Mammary epithelial cell (primary cell): ENCODE measurements around the gene PRR16.

ENCODE experiments used
- EZH2 ChIP-seq: IDR thresholded peaks from 2 replicates; pipeline ENCODE4 v1.6.1; 2012; ENCODE audit warnings: low read length, inconsistent platforms, borderline replicate concordance
- TF ChIP-seq, protein P1 (sequence below), 2 donors: IDR thresholded peaks in 1 of 2; conservative IDR thresholded peaks in 1 of 2; 2 replicates each; pipeline ENCODE4 v1.5.1; 2011 to 2012; ENCODE audit warnings: inconsistent platforms in 2 of 2, low read length in 2 of 2, mild to moderate bottlenecking in 2 of 2, control low read depth in 1 of 2, low read depth in 1 of 2; ENCODE audit not compliant: insufficient read depth in 1 of 2; ENCODE audit errors: extremely low read depth in 1 of 2

DNA sequence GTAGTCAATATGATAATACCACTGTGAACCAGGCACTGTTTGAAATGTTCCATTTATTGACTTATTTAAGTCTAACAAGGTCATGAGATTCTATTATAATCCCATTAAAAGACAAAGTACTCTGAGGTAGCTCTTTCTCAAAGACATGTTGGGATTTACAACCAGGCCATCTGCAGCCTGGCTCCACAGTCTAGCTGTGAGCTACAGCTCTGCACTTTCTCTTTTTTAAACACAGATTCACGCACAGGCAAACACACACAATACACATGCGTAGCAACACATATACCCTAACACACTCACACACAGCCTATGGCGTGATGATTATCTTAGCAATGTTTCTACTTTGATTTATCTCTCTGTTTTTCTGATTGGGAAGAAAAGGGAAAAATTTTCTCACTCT is 174.3 kb downstream of the PRR16 start:
- TF ChIP-seq, protein P1, sequence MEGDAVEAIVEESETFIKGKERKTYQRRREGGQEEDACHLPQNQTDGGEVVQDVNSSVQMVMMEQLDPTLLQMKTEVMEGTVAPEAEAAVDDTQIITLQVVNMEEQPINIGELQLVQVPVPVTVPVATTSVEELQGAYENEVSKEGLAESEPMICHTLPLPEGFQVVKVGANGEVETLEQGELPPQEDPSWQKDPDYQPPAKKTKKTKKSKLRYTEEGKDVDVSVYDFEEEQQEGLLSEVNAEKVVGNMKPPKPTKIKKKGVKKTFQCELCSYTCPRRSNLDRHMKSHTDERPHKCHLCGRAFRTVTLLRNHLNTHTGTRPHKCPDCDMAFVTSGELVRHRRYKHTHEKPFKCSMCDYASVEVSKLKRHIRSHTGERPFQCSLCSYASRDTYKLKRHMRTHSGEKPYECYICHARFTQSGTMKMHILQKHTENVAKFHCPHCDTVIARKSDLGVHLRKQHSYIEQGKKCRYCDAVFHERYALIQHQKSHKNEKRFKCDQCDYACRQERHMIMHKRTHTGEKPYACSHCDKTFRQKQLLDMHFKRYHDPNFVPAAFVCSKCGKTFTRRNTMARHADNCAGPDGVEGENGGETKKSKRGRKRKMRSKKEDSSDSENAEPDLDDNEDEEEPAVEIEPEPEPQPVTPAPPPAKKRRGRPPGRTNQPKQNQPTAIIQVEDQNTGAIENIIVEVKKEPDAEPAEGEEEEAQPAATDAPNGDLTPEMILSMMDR (conservative IDR thresholded peaks at IDR 0.05 in 1 of 2, IDR thresholded peaks at IDR 0.05 in 1 of 2; ENCODE audit: extremely low read depth in 1 of 2, insufficient read depth in 1 of 2, low read depth in 1 of 2, low read length in 2 of 2): no peak
- TF ChIP-seq EZH2: no peak
